Ishikawa (cell line): ENCODE results near the gene MYO1E.
A peak's percentile ranks its signal among the peaks of the same experiment; 100 is the strongest.

Source experiments
- CEBPB ChIP-seq: IDR thresholded peaks from 2 replicates; pipeline ENCODE4 v1.6.1; 2012
- CREB1 ChIP-seq: IDR thresholded peaks from 2 replicates; pipeline ENCODE4 v1.6.1; 2012; ENCODE audit warnings: low read depth
- EGR1 ChIP-seq: IDR thresholded peaks from 2 replicates; pipeline ENCODE4 v1.6.1; 2012
- EP300 ChIP-seq: IDR thresholded peaks from 2 replicates; pipeline ENCODE4 v1.6.1; 2012; ENCODE audit warnings: borderline replicate concordance
- FOXM1 ChIP-seq: IDR thresholded peaks from 2 replicates; pipeline ENCODE4 v1.6.1; 2012; ENCODE audit warnings: low read depth, borderline replicate concordance
- NFIC ChIP-seq: IDR thresholded peaks from 2 replicates; pipeline ENCODE4 v1.6.1; 2012
- RAD21 ChIP-seq: IDR thresholded peaks from 2 replicates; pipeline ENCODE4 v1.6.1; 2012; ENCODE audit warnings: low read depth
- REST ChIP-seq: IDR thresholded peaks from 2 replicates; pipeline ENCODE4 v1.6.1; 2012; ENCODE audit warnings: low read depth, mild to moderate bottlenecking
- TAF1 ChIP-seq: IDR thresholded peaks from 2 replicates; pipeline ENCODE4 v1.6.1; 2012; ENCODE audit warnings: low read depth, mild to moderate bottlenecking
- TCF12 ChIP-seq: IDR thresholded peaks from 2 replicates; pipeline ENCODE4 v1.6.1; 2012; ENCODE audit warnings: low read depth
- TEAD4 ChIP-seq: IDR thresholded peaks from 2 replicates; pipeline ENCODE4 v1.6.1; 2012
- USF1 ChIP-seq: IDR thresholded peaks from 2 replicates; pipeline ENCODE4 v1.6.1; 2012
- YY1 ChIP-seq: IDR thresholded peaks from 2 replicates; pipeline ENCODE4 v1.6.1; 2012; ENCODE audit warnings: low read depth
- ZBTB7A ChIP-seq: IDR thresholded peaks from 2 replicates; pipeline ENCODE4 v1.6.1; 2012; ENCODE audit warnings: low read depth
- TF ChIP-seq, protein P1 (sequence below): IDR thresholded peaks from 2 replicates; pipeline ENCODE4 v1.6.1; 2012

Gene MYO1E

DNA sequence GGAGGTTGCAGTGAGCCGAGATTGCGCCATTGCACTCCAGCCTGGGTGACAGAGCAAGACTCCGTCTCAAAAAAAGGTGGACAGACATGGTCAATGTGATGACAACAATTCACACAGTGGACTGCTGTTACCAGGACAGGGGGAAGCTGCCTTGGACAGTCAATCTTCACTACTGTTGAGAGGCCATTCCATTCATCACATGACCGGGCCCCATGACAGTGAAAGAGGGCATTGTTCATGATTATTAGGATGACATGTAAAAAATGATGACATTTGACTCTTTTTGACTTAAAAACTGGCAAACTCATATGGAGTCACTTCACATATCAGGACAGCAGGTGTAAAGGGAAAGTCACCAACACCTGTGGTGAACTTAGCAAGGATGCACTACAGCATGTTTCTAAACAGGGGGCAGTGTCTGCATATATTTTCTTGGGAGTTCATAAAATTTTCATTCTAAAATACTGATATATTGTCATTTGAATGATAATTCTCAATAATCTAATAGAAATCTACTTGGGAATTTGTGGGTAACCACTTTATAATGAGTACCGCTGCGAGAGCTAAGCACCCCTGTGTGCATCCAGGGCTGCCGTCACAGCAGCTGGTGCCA, 200.3 kb downstream of the MYO1E start:
- TF ChIP-seq USF1 (no peak), TAF1 (no peak), RAD21 (peak; percentile 33), CEBPB (no peak)
- TF ChIP-seq, protein P1, sequence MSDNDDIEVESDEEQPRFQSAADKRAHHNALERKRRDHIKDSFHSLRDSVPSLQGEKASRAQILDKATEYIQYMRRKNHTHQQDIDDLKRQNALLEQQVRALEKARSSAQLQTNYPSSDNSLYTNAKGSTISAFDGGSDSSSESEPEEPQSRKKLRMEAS, result no peak

DNA sequence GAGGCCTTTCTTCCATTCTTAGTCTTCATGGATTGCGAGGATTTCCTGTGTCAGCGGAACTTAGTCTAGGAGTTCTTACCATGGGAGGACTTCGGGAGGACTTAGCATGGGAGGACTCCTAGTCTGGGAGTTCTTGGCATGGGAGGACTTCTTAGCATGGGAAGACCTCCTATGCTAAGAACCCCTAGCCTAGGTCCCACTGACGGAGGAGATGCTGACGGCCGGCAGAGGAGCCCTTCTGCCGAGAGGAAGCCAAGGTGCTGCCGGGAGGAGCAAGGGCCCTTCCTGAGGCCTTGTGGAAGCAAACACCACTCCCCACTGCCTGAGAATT, 201.6 kb downstream of the MYO1E start:
- TF ChIP-seq TEAD4, result no peak
- TF ChIP-seq RAD21, result no peak
- no peak for TF ChIP-seq ZBTB7A
- TF ChIP-seq, protein P1, result no peak
- TF ChIP-seq FOXM1, result no peak
- TF ChIP-seq EP300, result no peak
- TF ChIP-seq CREB1, result no peak
- TF ChIP-seq TAF1, result no peak
- no peak for TF ChIP-seq NFIC
- no peak for TF ChIP-seq TCF12
- TF ChIP-seq REST, result no peak
- no peak for TF ChIP-seq CEBPB

GRCh38 chr15:59170295-59171066, 202.2 kb downstream of the MYO1E start:
- TF ChIP-seq EP300, result no peak
- TF ChIP-seq CREB1, result no peak
- no peak for TF ChIP-seq TEAD4
- TF ChIP-seq YY1, result no peak
- TF ChIP-seq ZBTB7A, result no peak
- TF ChIP-seq EGR1, result no peak
- no peak for TF ChIP-seq RAD21
- no peak for TF ChIP-seq CEBPB
- TF ChIP-seq REST, result no peak
- TF ChIP-seq, protein P1, result no peak
- TF ChIP-seq TCF12, result no peak
- TF ChIP-seq NFIC, result no peak
- no peak for TF ChIP-seq USF1
- TF ChIP-seq FOXM1, result no peak
- no peak for TF ChIP-seq TAF1

DNA sequence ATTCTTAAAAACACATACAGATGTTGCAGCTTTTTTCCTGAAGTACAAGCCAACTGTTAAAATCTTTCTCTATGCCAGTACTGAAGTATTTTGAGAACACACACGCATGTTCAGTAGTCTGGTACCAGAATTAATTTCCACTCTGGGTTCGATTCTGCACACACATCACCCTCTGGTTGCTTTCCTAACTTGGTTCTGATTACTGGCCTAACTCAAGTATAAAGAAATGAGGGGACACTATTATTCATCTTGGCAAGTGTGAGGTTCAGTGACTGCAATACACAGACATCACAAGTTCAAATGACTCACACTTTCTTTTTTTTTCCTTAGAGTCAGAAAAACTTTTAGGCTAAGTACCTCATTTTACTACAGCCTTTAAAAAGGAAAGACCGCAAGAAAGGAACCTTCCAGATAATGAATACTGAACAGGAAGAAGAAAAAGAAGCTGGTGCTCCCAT, 203.4 kb downstream of the MYO1E start:
- TF ChIP-seq REST, result no peak
- no peak for TF ChIP-seq FOXM1
- no peak for TF ChIP-seq EGR1
- TF ChIP-seq CEBPB, result no peak
- no peak for TF ChIP-seq NFIC
- TF ChIP-seq TCF12, result no peak
- TF ChIP-seq YY1, result no peak
- no peak for TF ChIP-seq TAF1
